H1 (cell line): ENCODE data around the gene MAGIX. TPM values are rescaled to one million over a fixed set of nuclear protein-coding genes. Genes with fewer than 3 reads are reported as not detected.

Source experiments
- CTBP2 ChIP-seq: IDR thresholded peaks from 2 replicates; pipeline ENCODE4 v1.7.0; 2011; ENCODE audit warnings: borderline replicate concordance, mild to moderate bottlenecking, moderate library complexity, mixed read lengths, low read length; ENCODE audit not compliant: insufficient read depth, insufficient read length
- JUND ChIP-seq: IDR thresholded peaks from 2 replicates; pipeline ENCODE4 v1.6.1; 2011; ENCODE audit warnings: mild to moderate bottlenecking, improper control_type of control experiment, low read length
- RNF2 ChIP-seq: fragments of 200-900, 300-1000 bp; sonication (generic); IDR thresholded peaks from 2 replicates; pipeline ENCODE4 v1.7.1; 2016; ENCODE audit warnings: borderline replicate concordance, low read depth, mild to moderate bottlenecking, antibody characterized with exemption, low read length; ENCODE audit not compliant: poor library complexity, severe bottlenecking; ENCODE audit errors: missing control alignments
- SAP30 ChIP-seq: fragments of 300-600 bp; sonication (generic); IDR thresholded peaks from 2 replicates; pipeline ENCODE4 v1.7.1; 2012; ENCODE audit warnings: low read length, moderate library complexity, mild to moderate bottlenecking, inconsistent platforms; ENCODE audit not compliant: insufficient read depth, insufficient replicate concordance
- SRF ChIP-seq: IDR thresholded peaks from 2 replicates; pipeline ENCODE4 v1.6.1; 2011; ENCODE audit warnings: mild to moderate bottlenecking, low read depth, low read length, moderate library complexity
- YY1 ChIP-seq: IDR thresholded peaks from 2 replicates; pipeline ENCODE4 v1.6.1; 2011; ENCODE audit warnings: low read depth, mild to moderate bottlenecking, low read length
- polyA plus RNA-seq, 7 experiments: library from polyadenylated mRNA; depleted of rRNA in 3 of 7; stranded (reverse) in 5 of 7; unstranded in 2 of 7; fragments of >200 nt in 5 of 7; fragments of 200-250 nt in 2 of 7; gene quantifications; 1 replicate in 5 of 7; 2 replicates in 1 of 7; 4 replicates in 1 of 7; pipeline versions ENCODE4 v1.2.1 to v1.2.3, GENCODE V29; 2011 to 2013; ENCODE audit warnings: missing spikeins in 2 of 7, mixed read lengths in 2 of 7
- total RNA-seq: library from RNA; stranded (reverse); fragmentation: NEBNext Ultra II Directional; extraction: Animal tissue kit (Norgen Biotek cat#: 25700); gene quantifications from 2 replicates; pipeline ENCODE4 v1.2.1, GENCODE V29; 2021
- TF ChIP-seq, protein P1 (sequence below), 3 experiments: IDR thresholded peaks; 1 replicate in 2 of 3; 2 replicates in 1 of 3; pipeline versions ENCODE4 v1.5.1 to v1.6.1; 2011; ENCODE audit warnings: low read length in 3 of 3, mild to moderate bottlenecking in 3 of 3, inconsistent platforms in 2 of 3, low read depth in 1 of 3, moderate library complexity in 1 of 3; ENCODE audit not compliant: insufficient read depth in 1 of 3; ENCODE audit errors: control extremely low read depth in 1 of 3

MAGIX gene
- total and polyA plus RNA-seq, 2 of the 8 experiments (the other 6 are each of a cell fraction or from before 2014, with no cell fraction given) = 0.37 to 1.1 TPM

- TF ChIP-seq, protein P1, sequence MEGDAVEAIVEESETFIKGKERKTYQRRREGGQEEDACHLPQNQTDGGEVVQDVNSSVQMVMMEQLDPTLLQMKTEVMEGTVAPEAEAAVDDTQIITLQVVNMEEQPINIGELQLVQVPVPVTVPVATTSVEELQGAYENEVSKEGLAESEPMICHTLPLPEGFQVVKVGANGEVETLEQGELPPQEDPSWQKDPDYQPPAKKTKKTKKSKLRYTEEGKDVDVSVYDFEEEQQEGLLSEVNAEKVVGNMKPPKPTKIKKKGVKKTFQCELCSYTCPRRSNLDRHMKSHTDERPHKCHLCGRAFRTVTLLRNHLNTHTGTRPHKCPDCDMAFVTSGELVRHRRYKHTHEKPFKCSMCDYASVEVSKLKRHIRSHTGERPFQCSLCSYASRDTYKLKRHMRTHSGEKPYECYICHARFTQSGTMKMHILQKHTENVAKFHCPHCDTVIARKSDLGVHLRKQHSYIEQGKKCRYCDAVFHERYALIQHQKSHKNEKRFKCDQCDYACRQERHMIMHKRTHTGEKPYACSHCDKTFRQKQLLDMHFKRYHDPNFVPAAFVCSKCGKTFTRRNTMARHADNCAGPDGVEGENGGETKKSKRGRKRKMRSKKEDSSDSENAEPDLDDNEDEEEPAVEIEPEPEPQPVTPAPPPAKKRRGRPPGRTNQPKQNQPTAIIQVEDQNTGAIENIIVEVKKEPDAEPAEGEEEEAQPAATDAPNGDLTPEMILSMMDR (IDR thresholded peaks at IDR 0.05; ENCODE audit: control extremely low read depth in 1 of 3, insufficient read depth in 1 of 3, low read depth in 1 of 3, low read length in 3 of 3) = no peak
- no peak for TF ChIP-seq YY1
- no peak for TF ChIP-seq CTBP2
- TF ChIP-seq SAP30 = no peak
- TF ChIP-seq SRF = no peak
- TF ChIP-seq JUND = no peak
- no peak for TF ChIP-seq RNF2
These were observed 46.5 kb upstream of the MAGIX start (continued) for GRCh38 chrX:49116076-49116475.
